GM12874 (cell line): ENCODE data around the gene PCTP.
A peak's percentile ranks its signal among the peaks of the same experiment; 100 is the strongest.

Experiments
- CTCF ChIP-seq: IDR thresholded peaks from 2 replicates; pipeline ENCODE4 v1.5.1; 2011; ENCODE audit warnings: low read depth, mild to moderate bottlenecking, control low read depth, low read length, moderate library complexity; ENCODE audit not compliant: insufficient read depth

PCTP gene

GRCh38 chr17:55750750-55751657 is at the start of gene PCTP:
Gene PCTP (plus strand): TSS chr17:55751051. CDS start chr17:55751104, 53 bp downstream.
- TF ChIP-seq CTCF, result peak; percentile 66

GRCh38 chr17:55702150-55702549 is 48.7 kb upstream of the PCTP start:
- TF ChIP-seq CTCF, result no peak

GRCh38 chr17:55704401-55704800 is 46.5 kb upstream of the PCTP start:
- no peak for TF ChIP-seq CTCF

GRCh38 chr17:55705847-55706246 is 45.0 kb upstream of the PCTP start:
- no peak for TF ChIP-seq CTCF

- no peak for TF ChIP-seq CTCF
Measured at GRCh38 chr17:55706808-55707773, 43.8 kb upstream of the PCTP start.

GRCh38 chr17:55708175-55708974 is 42.5 kb upstream of the PCTP start:
- no peak for TF ChIP-seq CTCF
